Measurements from ENCODE around the gene SPDYE16. TPM values are rescaled to one million over a fixed set of nuclear protein-coding genes. Genes with fewer than 3 reads are reported as not detected.
"Not testable (repeated sequence)": the region's sequence is repeated elsewhere in the genome, so short reads cannot be mapped to it uniquely, and the experiment has no call there.

The SPDYE16 gene
- total RNA-seq, 1 donor from 2014 or later: 0.11 TPM

DNA sequence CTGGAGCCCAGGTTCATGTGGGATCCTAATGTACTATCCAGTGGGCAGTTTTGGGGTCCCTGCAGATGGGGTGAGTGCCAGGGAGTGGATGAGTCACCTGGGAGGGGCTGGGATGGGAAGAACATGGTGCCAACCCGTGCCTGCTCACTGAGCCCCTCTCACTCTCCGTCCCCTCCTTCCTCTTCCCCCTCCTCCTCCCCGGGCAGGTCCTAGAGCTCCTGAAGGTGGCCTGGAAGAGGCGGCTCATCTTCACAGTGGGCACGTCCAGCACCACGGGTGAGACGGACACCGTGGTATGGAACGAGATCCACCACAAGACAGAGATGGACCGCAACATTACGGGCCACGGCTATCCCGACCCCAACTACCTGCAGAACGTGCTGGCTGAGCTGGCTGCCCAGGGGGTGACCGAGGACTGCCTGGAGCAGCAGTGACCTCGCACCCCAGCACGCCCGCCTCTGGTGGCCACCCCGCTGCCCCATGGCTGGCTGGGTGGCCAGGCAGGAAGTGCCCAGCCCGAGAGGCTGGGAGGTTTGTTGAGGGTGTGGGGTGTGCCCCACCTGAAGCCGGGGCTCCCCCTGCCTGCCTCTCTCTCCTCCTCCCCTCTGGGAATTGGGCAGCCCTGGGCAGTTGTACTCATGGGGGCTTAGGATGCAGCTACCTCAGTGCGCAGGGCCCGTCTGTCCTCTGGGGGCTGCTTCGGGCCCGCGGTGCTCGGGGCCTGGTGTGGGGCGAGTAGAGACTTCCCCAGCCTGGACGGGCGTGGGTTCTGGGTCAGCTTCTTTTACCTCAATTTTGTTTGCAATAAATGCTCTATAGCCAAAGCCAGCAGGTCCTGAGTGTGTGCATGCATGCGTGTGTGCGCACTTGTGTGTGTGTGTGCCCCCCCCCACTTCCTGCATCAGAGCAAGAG, 37.7 kb downstream of the SPDYE16 start:
- DNase-seq (ENCODE audit: low read depth): no peak

DNA sequence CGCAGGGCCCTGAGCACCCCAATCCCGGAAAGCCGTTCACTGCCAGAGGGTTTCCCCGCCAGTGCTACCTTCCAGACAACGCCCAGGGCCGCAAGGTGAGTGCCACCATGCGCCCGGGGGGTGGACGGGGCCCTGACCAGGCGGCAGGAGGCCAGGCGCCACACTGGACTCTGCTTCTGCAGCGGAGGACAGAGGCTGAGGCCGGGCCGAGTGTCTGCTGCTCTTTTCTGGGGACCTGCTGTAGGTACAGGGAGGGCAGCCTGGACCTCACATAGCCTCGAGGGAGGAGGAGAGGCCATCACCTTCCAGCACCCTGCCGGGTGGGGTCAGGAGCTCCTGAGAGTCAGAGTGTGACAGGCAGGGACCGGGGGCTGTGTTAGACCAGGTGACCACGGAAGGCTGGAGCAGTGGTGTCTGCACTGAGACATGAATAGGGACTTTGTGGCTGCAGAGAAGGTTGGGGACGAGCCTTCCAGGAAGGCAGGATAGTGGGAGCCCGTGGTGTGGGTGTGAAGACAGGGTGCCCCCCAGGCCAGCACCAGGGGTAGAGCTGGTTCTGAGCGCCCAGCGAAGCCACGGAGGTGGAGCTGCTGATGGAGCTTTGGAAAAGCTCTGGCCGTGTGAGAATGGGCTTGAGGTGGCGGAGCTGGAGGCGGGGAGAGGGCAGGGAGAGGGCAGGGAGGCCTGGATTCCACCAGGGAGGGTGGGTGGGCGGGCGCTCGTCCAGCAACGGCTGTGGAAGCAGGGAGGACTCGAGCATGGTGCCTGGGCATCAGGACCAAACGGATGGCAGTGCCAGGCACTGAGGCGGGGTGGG, 38.5 kb downstream of the SPDYE16 start:
- not testable (repeated sequence) for DNase-seq (ENCODE audit: low read depth)

DNA sequence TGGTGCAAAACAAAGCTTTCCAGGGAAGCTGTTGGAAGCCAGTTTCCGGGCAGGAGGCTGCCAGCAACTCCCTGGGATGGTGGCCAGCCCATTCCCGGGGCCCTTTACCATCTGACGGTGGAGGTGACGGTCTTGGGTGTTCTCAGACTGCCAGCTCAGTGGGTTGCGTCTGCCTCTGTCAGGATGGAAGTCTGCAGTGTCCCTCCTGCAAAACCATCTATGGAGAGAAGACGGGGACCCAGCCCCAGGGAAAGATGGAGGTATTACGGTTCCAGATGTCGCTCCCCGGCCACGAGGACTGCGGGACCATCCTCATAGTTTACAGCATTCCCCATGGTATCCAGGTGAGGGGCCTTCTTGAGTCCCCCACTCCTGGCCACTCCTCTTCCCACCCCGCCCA, 39.9 kb downstream of the SPDYE16 start:
- DNase-seq (ENCODE audit: low read depth): not testable (repeated sequence)

DNA sequence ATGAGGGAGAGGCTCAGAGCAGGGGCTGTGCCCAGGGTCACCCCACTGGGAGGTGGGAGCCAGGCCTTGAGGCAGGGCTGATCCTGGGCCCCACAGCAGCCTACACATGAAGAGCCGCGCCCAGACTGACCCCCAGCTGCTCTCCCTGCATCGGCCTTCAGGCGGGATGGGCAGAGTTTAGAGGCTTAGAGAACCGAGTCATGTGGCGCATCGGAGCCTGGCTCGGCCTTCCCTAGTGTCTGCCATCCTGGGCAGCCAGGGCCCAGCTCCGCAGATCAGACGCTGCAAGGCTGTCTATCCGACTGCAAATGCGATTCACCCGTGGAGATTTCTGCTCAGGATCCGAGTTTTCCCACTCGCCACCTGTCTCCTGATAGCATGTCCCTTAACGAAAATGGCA, 40.3 kb downstream of the SPDYE16 start:
- not testable (repeated sequence) for DNase-seq (ENCODE audit: low read depth)

DNA sequence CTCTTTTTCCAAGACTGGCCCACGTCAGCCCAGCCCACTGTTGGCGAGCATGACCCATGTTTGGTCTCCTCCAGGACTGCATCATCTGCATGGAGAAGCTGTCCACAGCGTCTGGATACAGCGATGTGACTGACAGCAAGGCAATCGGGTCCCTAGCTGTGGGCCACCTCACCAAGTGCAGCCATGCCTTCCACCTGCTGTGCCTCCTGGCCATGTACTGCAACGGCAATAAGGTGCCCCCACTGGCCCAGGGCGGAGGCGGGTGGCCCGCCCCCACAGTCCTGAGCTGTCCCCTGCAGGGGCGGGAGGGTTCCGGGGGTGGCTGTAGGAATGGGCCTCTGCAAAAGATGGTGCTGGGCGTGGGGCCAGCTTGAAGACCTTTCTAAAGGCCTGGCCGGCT, 40.9 kb downstream of the SPDYE16 start:
- not testable (repeated sequence) for DNase-seq (ENCODE audit: low read depth)

DNA sequence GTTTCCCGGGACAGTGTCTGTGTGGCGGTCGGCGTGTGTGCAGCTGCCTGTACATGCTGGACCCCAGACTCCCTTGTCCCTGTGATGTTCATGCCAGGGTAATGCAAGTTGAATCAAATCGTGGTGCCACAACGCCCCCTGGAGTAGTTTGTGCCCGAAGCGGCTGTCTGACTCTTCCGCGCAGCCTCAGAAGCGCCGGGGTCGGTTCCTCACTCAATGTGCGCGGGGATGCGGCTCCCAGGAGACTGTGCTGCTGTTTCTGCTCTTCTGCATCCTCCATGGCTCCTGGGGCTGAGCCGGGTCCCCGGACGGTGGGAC, 43.2 kb downstream of the SPDYE16 start:
- DNase-seq (ENCODE audit: low read depth): not testable (repeated sequence)

DNA sequence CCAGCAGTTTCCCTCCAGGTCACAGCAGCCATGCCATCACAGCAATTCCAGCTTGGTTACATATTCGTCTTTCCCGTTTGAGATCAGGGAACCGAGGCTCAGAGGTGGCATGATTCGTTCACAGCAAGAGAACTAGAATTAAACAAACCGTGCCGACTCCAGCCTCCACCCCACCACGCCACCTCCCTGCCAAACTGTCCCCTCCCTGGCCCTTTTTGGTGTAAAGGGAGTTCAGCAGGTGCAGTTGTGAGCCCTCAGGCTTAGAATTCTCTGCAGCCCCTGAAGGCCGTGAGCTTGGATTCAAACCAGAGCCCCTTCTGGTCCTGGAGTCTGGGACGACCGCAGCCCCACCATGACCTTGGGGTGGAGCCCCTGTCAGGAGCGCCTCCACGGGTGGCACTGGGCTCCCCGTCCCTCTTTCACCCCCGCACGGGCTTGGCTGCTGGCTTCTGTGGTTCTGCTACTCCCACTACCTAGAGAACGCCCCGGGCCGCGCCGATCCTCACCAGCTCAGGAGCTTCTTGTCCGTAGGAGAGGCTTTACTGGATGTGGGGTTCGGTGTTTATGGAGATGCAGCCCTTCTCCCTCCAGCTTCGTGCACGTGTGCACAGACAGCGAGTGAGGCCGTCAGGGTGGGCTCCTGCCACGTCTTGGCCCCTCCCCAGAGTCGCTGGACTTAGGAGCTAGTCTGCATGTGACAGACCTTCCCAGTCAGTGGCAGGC, 43.7 kb downstream of the SPDYE16 start:
- DNase-seq (ENCODE audit: low read depth): not testable (repeated sequence)

DNA sequence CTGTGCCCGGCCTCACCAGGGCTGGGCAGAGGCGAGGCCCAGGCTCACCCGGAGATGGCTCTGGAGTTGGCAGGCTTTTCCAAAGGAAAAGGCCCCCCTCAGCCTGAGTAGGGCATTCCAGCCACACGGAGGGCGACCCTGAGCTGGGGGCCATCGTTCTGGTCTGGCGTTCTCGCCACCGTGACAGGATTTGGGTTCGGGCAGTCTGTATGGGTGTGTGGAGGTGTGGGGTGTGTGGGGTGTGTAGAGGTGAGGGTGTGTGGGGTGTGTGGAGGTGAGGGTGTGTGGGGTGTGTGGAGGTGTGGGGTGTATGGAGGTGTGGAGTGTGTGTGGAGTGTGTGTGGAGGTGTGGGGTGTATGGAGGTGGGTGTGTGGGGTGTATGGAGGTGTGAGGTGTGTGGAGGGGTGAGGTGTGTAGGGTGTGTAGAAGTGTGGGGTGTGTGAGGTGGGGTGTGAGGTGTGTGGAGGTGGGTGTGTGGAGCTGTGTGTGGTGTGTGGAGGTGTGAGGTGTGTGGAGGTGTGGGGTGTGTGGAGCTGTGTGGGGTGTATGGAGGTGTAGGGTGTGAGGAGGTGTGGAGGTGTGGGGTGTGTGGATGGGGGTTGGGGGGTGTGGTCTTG, 44.4 kb downstream of the SPDYE16 start:
- not testable (repeated sequence) for DNase-seq (ENCODE audit: low read depth)

DNA sequence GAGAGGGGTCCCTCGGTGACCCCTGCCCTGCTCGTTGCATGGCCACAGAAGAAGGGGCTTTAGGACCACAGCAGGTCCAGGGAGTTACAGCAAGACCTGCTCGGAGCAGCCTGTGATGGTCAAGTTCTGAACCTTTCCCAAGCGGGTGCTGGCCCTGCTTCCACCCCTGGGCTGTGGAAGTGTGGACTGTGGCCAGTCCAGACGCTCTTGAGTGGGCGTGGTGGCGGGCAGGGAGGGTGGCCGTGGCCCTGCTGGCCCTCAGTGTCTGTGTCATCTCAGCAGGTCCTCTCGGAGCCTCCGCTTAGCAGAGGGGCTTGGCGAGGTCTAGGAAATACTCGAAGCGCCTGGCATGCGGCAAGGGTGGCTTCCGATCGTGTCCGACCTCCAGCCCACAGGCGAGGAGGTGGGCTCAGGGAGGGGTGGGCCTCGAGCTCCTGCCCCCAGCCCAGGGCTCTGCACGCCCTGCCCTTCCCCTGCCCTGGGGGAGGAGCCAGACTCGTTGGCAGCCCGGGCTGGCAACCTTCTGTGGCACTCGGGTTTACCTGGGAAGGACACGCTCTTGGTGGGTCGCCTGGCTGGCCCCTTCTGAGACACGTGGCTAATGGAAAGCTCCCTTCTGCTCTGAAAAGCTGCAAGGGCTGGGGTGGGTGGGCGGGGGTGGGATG, 45.0 kb downstream of the SPDYE16 start:
- DNase-seq (ENCODE audit: low read depth): not testable (repeated sequence)

DNA sequence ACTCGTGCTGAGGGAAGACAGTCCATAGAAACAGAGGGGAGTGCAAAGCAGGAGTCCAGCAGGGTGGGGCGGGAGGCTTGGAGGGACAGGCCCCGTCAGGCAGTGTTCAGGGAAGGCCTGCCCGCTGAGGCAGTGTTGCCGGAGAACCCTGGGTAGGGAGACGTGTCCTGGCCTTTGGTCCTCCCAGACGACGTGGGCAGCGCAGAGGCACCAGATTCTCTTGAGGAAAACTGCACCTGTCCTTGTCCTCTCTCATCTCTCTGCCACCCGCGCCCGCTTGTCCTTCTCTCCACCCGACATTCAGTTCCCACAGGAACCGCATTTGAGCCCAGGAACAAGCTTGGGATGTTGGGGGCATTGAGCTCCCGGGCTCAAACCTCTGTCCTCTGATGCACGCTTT, 47.4 kb downstream of the SPDYE16 start:
- DNase-seq (ENCODE audit: low read depth): not testable (repeated sequence)

DNA sequence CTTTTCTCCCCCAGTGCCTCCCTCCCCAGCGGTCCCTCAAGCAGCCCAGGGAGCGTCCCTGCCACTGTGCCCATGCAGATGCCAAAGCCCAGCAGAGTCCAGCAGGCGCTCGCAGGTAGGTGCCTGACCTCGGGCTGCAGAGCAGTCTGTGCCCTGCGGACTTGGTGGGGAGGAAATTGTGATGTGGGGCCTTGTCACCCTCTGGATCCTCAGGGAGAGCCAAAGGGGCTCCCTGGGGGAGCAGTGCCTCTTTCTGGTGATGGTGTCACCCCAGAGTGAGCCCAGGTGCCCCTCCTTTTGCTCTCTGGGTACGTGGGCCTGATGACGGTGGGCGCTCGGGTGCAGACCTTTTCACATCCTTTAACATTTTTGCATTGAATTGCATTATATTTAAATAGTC, 51.0 kb downstream of the SPDYE16 start:
- not testable (repeated sequence) for DNase-seq (ENCODE audit: low read depth)

DNA sequence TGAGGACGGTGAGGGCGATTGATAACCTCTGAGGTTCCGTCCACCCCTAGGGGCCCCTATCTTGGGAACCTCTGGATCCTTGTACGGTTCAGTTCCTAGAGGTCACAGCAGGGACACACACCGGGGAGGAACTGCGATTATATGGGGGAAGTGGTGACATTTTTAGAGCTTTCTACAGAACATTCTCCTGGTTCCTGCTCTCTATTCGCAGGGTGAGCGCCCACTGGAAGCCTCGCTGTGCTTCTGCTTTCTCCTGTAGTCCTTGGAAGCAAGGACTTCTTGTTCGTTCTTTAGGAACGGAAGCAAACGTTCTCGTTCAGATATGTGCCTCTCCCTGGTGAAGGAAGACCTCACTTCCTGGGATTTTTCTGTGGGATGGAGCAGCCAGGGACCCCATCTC, 55.1 kb downstream of the SPDYE16 start:
- DNase-seq (ENCODE audit: low read depth): not testable (repeated sequence)

DNA sequence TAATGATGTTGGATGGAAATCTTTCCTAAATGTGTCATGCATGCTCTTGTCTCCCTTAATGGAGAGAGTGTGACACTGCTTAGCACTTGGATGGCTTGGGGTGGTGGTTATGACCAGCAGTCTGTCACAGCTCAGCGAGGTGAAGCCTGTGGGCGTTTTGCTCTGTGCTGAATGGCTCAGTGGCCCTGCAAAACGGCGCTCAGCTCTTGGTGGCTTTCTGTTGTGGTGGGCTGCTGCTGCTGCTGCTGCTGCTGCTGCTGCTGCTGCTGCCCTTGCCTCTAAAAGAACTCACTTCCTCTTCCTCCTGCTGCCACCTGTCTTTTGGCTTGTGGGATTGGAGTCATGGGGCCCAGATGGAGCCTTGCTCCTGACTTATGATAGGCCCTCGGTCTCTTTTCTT, 56.5 kb downstream of the SPDYE16 start:
- not testable (repeated sequence) for DNase-seq (ENCODE audit: low read depth)

DNA sequence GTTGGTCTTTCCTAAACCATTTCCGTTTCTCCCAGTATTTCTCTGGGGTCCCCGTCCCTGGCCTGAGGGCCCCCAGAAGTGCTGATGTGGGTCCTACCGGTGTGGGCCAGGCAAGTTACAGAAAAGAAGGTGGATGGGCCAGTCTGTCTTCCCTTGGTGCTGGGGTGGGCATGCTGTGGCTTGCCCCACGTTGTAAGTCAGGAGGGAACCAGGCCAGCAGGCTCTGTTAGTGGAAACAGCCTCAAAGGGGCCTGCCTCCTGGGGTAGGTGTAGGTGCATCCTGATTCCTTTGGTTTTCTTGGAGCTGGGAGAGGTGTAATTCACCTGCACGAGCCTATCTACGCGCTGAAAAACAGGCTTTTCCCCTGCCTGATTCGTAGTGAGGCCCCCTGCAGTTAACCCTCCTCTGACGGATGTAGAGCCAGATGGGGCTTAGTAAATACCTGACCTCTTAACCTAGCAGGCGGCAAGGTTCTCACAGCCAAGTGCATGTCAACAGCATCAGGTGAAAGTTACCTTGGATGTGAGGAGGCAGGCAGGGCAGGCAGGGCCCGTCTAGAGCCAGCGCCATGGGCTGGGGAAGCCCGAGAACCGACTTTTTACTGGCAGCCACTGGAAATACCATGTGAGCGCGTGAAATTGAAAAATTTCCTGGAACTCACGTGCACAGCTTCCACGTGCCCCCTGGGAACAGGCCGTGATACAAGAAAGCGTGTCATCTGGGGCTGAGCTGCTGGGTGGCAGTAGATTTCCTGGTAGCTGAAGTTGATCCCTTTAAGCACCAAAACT, 57.1 kb downstream of the SPDYE16 start:
- not testable (repeated sequence) for DNase-seq (ENCODE audit: low read depth)

DNA sequence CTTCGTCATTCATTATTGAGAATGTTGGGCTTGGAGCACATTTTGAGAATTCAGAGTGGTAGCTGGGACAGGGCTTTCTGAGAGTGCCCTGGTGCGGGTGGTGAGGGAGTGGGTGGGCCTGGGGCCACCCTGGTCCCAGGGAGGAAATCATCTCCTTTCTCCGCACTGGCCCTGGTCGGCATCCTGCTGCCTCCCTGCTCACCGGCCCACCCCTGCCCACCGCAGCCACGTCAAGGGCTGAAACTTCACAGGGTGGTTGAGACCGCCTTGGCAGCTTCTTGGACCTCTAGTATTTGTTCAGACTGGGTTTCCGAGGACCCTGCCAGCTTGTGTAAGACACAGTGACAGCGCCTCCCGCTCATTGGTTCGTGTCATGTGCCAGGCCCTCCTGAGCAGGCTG, 58.6 kb downstream of the SPDYE16 start:
- DNase-seq (ENCODE audit: low read depth): not testable (repeated sequence)

DNA sequence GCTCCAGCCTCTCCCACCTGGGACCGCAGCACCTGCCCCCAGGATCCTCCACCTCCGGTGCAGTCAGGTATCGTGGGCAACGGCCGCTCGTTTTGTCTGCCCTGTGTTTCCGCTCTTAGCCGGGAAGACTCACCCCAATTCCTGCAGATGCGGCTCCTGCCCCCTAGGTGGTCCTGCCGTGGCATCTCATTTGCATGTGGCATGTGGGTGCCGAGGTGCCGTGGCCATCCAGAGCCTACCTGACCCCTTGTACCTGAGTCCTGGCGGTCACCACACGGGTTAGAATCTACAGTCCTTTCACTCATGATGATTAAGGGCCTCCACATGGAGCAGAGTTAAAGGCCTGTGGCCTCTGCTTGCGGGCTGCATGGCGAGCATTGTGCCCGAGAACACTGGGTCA, 60.0 kb downstream of the SPDYE16 start:
- DNase-seq (ENCODE audit: low read depth): not testable (repeated sequence)

DNA sequence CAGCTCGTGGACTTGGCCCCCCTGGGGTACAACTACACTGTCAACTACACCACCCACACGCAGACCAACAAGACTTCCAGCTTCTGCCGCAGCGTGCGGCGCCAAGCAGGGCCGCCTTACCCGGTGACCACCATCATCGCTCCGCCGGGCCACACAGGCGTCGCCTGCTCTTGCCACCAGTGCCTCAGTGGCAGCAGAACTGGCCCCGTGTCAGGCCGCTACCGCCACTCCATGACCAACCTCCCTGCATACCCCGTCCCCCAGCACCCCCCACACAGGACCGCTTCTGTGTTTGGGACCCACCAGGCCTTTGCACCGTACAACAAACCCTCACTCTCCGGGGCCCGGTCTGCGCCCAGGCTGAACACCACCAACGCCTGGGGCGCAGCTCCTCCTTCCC, 60.4 kb downstream of the SPDYE16 start:
- DNase-seq (ENCODE audit: low read depth): not testable (repeated sequence)
